GM18861 (cell line): ENCODE data around the gene ZNF570.
A peak's percentile ranks its signal among the peaks of the same experiment; 100 is the strongest.

ENCODE experiments used
- ATAC-seq: cut with Tn5 transposase; IDR thresholded peaks from one replicate; pipeline ENCODE4 v1.9.1; 2021; ENCODE audit not compliant: unreplicated experiment

Gene ZNF570

DNA sequence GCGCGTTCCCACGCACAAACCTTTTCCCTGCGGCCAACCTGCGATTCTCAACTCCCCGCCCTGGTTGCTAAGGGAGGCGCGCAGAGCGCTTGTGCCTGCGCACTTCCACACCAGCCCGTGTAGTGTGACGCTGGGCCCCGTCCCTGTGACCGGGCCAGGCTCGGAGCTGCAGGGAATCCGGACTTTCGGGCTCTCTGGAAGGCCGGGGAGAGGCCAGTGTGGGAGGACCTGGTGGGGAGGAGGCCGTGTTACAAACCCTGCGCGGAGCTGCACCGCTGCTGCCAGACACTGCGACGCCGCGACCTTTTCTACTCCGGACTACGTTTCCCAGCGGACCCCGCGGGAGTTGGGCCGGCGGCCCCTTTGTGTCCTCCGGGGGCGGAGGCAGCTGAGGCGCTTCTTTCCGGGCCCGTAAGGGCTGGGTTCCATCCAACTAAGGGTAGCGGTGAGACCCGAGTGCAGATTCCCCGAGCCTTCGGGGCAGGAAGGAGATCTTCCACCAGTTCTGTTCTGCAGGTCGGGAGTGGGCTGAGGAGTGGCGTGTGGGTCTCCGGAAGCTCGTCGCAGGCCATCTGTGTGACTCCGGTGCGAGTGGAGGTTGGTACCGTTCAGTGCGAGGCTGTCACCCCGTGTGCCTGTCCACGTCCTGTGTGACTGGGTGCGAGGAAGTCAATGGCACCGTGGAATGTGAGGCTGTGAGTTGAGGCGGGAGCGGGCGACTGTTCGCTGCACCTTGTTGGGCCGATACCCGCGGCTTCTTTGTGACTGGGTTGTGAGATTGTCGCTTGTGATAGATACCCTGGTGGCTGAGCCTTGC is at the start of gene ZNF570:
TSS of gene ZNF570 (plus strand) at position 396 of the 817 bp plus-strand sequence. CDS start 999 bp downstream, outside the sequence.
- peak; percentile 63 for ATAC-seq

DNA sequence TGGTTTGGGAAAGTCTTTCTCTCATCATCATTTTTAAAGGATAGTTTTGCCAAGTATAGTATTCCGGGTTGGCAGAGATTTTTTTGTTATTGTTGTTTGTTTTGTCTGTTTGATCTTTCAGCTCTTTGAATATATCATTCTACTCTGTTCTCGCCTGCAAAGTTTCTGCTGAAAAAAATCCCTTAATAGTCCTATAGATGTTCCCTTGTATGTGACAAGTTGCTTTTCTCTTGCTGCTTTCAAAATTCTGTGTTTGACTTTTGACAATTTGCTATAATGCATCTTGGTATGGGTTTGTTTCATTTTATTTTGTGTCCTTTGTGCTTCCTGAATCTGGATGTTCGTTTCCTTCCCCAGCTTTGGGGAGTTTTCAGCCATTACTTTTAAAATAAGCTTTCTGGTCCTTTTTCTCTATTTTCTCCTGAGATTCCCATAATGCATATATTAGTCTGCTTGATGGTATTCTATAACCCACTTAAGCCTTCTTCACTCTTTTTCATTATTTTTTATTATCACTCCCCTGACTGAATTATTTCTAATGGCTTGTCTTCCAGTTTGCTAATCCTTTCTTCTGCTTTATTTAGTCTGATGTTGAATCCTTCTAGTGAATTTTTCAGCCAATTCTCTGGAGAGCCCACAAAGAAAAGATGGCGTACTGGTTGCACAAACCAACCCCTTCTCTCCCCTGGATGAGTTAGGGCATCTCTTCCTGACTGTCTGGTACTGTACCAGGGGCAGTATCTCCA is 16.5 kb upstream of the ZNF570 start:
- no peak for ATAC-seq

DNA sequence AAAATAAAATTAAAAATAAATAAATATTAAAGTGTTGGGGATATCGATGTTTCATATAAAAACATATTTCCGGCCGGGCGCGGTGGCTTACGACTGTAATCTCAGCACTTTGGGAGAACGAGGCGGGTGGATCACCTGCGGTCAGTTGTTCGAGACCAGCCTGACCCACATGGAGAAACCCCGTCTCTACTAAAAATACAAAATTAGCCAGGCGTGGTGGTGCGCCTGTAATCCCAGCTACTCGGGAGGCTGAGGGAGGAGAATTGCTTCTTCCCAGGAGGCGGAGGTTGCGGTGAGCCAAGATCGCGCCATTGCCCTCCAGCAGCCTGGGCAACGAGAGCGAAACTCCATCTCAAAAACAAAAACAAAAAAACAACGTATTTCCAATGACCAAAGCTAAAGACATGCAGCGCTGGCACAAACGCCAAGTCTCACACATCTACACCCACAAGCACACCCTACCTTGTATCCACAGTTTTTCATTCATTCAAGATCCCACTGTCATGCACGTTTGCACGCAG is 2.8 kb upstream of the ZNF570 start:
- no peak for ATAC-seq

GRCh38 chr19:37466798-37467607 is 2.2 kb upstream of the ZNF570 start, which contains the start of gene ZNF569:
TSS of gene ZNF569 (minus strand) at chr19:37467444. CDS start at chr19:37444921, 22,523 bp downstream.
- ATAC-seq = peak; percentile 46

GRCh38 chr19:37467608-37468090 is 1.5 kb upstream of the ZNF570 start:
- no peak for ATAC-seq

GRCh38 chr19:37470216-37470615 is 1.1 kb downstream of the ZNF570 start:
- ATAC-seq = no peak

DNA sequence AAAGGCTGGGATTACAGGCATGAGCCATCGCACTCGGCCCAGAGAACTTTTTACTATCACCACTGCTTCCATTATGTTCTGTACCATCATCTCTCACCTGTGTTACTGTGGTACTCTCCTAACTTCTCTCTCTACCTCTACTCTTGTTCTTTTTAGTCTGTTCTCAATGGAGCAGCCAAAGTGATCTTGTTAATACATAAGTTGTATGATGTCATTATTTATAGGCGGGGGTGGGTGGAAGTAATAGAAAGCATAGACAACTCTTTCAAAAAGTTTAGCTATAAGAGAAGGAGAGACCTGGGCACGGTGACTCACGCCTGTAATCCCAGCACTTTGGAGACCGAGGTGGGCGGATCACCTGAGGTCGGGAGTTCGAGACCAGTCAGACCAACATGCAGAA is 3.0 kb downstream of the ZNF570 start:
- no peak for ATAC-seq

DNA sequence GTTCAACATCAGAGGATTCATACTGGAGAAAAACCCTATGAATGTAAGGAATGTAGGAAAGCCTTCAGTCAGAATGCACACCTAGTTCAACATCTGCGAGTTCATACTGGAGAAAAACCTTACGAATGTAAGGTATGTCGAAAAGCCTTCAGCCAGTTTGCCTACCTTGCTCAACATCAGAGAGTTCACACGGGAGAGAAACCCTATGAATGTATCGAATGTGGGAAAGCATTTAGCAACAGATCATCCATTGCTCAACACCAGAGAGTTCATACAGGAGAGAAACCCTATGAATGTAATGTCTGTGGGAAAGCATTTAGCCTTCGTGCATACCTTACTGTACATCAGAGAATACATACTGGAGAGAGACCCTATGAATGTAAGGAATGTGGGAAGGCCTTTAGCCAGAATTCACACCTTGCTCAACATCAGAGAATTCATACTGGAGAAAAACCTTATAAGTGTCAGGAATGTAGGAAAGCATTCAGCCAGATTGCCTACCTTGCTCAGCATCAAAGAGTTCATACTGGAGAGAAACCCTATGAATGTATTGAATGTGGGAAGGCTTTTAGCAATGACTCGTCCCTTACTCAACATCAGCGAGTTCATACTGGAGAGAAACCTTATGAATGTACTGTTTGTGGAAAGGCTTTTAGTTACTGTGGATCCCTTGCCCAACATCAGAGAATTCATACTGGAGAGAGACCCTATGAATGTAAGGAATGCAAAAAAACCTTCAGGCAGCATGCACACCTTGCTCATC is 15.4 kb downstream of the ZNF570 start:
- no peak for ATAC-seq

- ATAC-seq = no peak
Measured at GRCh38 chr19:37492213-37492612, 23.1 kb downstream of the ZNF570 start.

DNA sequence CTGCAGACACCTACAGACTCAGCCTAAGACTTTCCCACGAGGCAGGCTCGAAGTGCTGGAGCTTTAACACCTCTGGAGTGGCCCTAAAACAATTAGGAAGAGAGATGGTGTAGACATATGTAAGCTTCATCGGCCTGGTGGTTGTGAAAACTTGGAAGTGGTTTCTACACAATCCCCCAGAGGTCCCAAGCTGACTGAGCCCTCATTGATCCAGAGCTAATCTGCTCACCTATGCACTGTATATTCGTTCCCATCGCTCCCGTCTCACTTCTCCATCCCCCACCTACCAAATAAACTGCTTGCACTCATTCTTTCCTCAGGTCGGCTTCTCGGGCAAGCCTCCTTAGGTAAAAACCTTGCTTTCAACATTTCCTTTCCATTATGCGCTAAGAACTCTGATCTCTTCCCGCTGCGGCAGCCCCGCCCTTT is 36.8 kb downstream of the ZNF570 start:
- ATAC-seq = no peak

- no peak for ATAC-seq
Measured at GRCh38 chr19:37506387-37507166, 37.4 kb downstream of the ZNF570 start, which contains the start of gene ZNF793. TSS of gene ZNF793 (plus strand) at chr19:37506939. CDS start at chr19:37523440, 16,501 bp downstream.

GRCh38 chr19:37507167-37507464 is 38.0 kb downstream of the ZNF570 start:
- ATAC-seq = no peak

DNA sequence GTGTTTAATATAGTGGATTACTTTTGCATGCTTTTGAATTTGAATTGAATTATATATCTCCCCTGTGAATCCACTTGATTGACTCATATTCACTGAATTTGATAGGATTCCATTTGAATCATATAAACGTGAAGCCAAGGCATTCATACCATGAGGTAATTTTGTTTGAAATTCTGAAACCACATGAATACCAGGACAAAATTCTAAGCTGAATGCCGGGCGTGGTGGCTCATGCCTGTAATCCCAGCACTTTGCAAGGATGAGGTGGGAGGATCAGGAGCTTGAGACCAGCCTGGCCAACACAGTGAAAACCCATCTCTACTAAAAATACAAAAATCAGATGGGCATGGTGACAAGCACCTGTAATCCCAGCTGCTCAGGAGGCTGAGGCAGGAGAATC is 42.0 kb downstream of the ZNF570 start:
- no peak for ATAC-seq

- ATAC-seq = no peak
Measured at GRCh38 chr19:37511821-37512220, 42.7 kb downstream of the ZNF570 start.

GRCh38 chr19:37513397-37513796 is 44.2 kb downstream of the ZNF570 start:
- ATAC-seq = no peak

GRCh38 chr19:37519890-37520289 is 50.7 kb downstream of the ZNF570 start:
- ATAC-seq = no peak

GRCh38 chr19:37537391-37537947 is 68.3 kb downstream of the ZNF570 start:
- no peak for ATAC-seq
